SK-N-SH treated with all-trans-retinoic acid at 6 μM for 48 hours (cell line): ENCODE measurements around the gene TMEM270.

Source experiments
- PATZ1 ChIP-seq: fragments of 250-450 bp; sonication (Bioruptor Pico); IDR thresholded peaks from 2 replicates; pipeline ENCODE4 v1.8.0; 2020; ENCODE audit warnings: mild to moderate bottlenecking, moderate library complexity, borderline replicate concordance
- RARB ChIP-seq: fragments of 250-450 bp; sonication (Bioruptor Pico); IDR thresholded peaks from 2 replicates; pipeline ENCODE4 v1.8.0; 2021; ENCODE audit warnings: mild to moderate bottlenecking, moderate library complexity
- ZFP3 ChIP-seq: fragments of 250-450 bp; sonication (Bioruptor Pico); IDR thresholded peaks from 2 replicates; pipeline ENCODE4 v1.5.0; 2020; ENCODE audit warnings: mild to moderate bottlenecking, moderate library complexity
- ZFP30 ChIP-seq: fragments of 450-650 bp; formaldehyde crosslinking; IDR thresholded peaks from 2 replicates; pipeline ENCODE4 v1.5.0; 2022; ENCODE audit warnings: mild to moderate bottlenecking, moderate library complexity

- TF ChIP-seq PATZ1 (CRISPR knock-in tag) (no peak), RARB (CRISPR knock-in tag) (no peak), ZFP3 (no peak), ZFP30 (CRISPR knock-in tag) (no peak)
Observed at GRCh38 chr7:73830681-73831583, 30.0 kb upstream of the TMEM270 start, which contains the start of gene CLDN4.
